ENCODE data around the gene CYRIA.

The CYRIA gene

DNA sequence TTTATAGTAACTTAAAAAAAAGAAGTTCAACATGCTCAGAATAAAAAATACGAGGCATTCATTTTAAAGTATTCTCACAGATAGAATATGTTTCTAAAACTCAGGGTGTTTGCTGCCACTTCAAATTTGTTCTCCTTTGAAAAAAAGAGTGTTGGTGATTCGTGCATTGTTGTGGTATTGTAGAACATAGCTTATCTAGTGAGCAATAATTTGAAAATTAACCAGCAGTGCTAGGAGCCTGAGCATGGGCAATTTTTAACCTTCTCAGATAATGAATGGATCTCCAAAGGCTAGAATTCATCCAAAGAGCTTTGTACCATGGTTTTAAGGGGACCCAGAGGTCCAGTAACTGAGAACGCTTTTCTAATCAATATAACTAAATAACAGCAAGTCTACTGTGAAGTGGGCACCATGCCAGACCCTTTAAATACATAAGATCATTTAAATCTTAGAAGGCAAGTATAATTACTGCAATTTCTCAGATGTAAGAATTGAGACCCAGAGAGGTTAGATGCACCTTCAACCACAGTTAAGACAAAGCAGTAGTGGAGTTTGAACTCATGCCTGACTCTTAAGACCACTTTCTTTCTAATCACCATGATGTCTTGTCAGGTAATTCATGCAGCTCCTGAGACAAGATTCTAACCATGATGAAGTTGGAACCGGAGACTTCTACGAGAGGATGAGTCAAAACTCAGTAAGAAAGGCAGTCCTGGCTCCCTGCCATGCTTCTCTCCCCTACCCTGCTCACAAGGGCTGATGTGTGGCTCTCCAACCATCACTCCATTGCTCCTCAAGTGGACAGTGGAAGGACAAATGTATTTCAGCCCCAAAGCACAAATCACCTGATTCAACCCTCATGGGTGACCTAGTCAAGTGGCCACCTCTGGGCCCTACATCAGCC, 3.4 kb downstream of the CYRIA start:
- no peak for TF ChIP-seq ZNF274 (IDR thresholded peaks at IDR 0.05; ENCODE audit: low read depth, low read length)
- H3K4me3 ChIP-seq (ENCODE audit: low read length) = no peak overlapping the region

DNA sequence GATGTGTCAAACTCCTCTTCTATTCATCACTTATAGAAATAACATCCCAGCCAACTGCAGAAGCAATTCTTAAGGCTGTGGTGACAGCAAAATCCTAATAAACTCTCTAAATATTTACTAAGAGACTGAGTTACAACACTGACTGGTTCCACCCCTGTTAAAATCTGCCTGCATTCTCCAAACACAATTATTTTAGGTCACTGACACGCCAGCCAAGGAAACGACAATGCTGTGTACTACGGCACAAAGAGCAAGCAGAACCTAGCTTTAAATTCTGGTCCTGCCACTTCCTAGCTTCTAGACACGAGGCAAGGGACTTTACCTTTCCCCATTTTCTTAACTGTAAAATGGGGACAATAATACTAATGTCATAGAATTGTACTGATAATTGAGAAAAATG, 4.1 kb downstream of the CYRIA start:
- no peak for TF ChIP-seq ZNF274 (IDR thresholded peaks at IDR 0.05; ENCODE audit: low read depth, low read length)
- no peak overlapping the region for H3K4me3 ChIP-seq (ENCODE audit: low read length)

DNA sequence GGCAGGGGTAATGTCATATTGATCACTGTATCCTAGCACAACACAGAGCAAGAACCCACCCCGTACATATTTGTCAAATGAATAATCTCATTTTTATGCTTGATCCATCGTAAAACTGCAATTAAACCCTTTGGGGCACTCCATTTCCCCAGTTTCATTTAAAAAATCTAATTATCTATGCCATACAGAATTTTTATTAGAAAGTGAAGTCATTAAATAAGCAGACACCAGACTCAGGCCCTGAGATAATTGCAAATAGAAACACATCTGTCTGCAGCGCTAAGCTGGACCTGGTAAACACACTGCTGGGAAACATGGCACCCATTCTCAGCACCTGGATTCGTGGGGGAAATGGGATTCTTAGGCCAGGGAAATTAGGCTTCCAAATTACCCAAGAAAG, 5.1 kb downstream of the CYRIA start:
- no peak overlapping the region for H3K4me3 ChIP-seq (ENCODE audit: low read length)
- no peak for TF ChIP-seq ZNF274 (IDR thresholded peaks at IDR 0.05; ENCODE audit: low read depth, low read length)

DNA sequence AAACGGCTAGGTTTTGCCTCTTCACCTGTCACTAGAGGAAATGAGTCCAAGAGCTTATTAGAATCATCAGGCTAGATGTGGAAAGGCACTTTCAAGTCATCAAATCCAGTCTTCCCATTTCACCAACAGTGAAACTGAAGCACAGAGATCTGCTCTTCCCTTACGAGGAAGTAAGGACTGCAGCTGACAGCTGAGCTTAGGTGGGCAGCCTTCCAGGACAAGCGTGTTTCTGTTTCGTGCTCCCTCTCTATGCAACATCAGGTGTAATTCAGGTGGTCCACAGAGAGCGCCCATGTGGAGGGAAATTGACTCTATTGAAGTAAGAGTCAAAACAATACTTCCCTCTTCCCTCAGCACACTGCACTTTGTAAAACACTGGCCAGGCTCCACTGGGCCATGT, 5.5 kb downstream of the CYRIA start:
- H3K4me3 ChIP-seq (ENCODE audit: low read length) = no peak overlapping the region
- TF ChIP-seq ZNF274 (IDR thresholded peaks at IDR 0.05; ENCODE audit: low read depth, low read length) = no peak

DNA sequence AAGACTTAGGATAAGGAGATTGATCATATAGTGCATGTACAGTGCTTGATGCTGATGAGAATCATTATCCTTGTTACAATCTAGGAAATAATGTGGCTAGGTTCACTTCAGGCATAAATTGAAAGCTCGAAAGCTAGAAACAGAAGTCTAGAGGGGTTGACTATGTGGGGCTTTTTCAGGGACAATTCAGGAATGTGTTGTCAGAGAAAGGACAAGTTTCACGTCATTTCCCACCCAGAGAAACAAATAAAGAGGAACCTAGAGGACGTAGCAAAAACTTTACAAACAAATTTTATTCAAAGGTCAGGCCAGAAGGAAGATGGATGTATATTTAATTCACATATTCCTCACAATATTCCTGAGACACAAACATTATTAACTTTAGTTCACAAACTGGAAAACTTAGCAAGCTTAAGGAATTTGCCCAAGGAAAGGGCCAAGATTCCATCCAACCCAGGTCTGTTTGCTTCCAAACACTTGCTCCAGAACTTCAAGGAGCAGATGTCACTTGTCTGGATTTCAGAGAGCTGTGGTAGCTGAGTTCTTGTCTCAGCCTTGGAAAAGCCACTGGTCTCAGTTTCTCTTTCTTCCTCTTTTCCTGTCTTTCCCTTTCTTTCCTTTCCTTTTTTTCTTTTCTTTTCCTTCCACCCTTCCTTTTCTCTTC, 7.4 kb downstream of the CYRIA start:
- H3K4me3 ChIP-seq (ENCODE audit: low read length) = no peak overlapping the region

DNA sequence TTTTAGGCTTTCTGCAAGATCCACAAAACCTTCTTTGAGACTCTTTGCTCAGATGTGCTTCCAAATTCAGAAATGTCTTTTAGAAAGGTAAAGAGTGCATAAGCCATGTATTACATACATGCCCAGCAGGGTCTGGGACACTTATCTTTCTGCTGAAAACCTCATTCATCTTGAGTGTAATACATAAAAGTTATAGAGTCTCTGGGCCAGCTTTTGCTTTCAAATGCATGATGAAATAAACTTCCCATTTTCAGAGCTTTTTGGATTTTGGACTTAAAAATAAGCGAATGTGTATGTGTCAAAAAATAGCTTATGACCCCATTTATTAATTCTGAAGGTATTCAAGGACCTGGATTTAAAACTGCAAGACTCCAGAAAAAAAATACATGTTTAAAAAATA, 8.0 kb downstream of the CYRIA start:
- no peak for TF ChIP-seq ZNF274 (IDR thresholded peaks at IDR 0.05; ENCODE audit: low read depth, low read length)
- H3K4me3 ChIP-seq (ENCODE audit: low read length) = no peak overlapping the region

More for the DNA sequence above, 7.4 kb downstream of the CYRIA start:
- TF ChIP-seq ZNF274 (IDR thresholded peaks at IDR 0.05; ENCODE audit: low read depth, low read length) = no peak

DNA sequence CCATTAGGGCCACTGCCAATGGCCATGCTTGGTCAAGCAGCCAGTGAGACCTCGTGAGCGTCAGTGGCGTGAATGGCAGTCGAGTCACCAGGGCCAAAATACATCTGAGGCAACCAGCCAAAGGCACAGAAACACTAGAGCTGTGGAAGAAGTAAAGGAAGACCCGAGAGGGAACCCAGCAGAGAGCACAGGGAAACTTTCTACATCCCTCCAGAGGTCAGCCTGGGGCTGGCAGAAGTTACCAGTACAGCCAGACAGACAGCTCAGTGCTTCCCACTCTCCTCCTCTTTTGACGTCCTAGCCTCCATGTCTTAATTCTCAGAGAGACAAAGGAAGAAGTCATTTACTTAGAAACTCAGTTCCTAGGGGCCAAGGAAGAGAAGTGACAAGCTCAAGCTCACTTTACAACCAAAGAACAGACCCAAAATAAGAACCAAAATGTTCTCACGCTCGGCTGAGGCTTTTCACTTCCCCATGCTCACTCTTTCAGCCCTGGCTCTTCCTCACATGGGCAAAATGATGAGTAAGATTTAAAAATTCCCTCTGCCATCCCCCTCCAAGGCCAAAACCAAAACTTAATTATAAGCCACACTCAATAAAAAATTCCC, 8.7 kb downstream of the CYRIA start:
- no peak overlapping the region; the same call in 1 of the 2 replicates for H3K4me3 ChIP-seq (ENCODE audit: low read length)
- TF ChIP-seq ZNF274 (IDR thresholded peaks at IDR 0.05; ENCODE audit: low read depth, low read length) = no peak

DNA sequence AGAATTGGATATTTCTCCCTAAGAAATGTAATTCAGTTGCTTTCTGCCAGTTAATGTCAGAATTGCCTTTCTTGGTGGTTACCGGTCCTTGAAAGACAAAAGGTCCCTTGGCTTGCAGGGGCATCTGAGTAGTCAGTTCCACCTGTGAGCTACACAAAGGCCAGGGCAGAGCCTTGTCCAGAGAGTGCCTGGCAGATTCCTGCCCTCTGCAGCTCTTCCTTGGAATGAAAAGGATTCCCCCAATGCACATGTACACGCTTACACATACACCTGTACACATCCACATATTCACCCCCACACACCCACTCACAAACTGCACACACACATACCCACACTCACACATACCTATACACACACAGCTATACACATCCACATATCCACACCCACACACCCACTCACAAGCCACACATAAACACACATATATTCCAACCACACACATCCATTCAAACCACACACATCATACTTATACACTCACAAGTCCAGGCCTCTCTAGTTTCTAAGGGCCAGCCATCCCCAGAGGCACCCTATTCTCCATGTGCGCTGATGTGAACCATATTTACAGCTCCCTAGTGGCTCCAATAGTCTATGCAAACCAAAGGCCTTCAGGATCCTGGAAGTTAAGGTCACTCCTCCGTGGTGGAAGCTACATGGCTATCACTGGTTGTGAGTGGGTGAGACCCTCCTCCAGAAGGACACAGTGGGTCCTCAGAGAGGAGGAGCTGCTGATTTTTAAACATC, 9.6 kb downstream of the CYRIA start:
- no peak overlapping the region for H3K4me3 ChIP-seq (ENCODE audit: low read length)
- TF ChIP-seq ZNF274 (IDR thresholded peaks at IDR 0.05; ENCODE audit: low read depth, low read length) = no peak

DNA sequence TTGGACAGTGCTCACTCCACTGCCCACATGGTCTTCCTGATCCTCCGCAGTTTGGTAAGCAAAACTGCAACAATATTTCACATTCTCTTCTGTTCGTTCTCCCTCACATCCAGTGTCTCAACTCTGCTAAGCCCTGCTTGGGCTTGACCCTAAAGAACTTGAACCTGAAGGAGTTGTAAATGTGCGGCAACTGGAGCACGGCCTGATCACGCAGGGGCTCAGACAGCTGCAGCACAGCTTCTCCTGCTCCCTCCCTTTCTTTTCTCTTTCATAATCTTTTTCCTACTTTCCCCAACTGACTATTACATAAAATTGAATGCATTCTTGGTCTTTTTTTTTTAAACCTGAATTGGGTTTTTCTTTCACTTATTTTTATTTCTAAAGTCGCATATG, 10.2 kb downstream of the CYRIA start:
- no peak overlapping the region for H3K4me3 ChIP-seq (ENCODE audit: low read length)
- TF ChIP-seq ZNF274 (IDR thresholded peaks at IDR 0.05; ENCODE audit: low read depth, low read length) = no peak

DNA sequence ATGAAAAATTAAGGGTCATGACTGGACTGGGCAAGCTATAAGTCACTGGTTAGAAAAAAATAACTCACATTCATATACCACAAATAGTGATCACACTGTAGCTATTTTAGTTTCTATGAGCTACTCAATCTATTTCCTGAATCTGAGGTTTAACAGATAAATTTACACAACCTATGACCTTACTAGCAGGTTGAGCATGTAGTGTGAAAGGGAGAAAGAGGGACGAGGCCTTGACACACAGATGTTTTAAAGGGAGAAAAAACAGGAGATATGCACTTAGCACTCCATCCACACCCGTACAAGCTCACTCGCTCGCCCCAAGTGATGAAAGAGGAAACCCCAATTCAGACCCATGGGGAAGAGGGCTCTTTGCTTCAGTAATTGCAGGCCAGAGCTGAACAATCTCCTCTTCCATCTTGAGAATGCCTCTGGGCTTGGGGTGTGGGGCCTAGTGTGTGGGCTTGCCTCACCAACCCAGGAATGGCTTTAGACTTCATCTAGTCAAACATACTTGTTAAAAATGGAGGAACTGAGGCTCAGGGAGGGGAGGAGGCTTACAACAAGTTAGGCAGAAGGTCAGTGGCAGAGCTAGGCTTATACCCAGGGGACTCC, 10.7 kb downstream of the CYRIA start:
- no peak for TF ChIP-seq ZNF274 (IDR thresholded peaks at IDR 0.05; ENCODE audit: low read depth, low read length)
- no peak overlapping the region for H3K4me3 ChIP-seq (ENCODE audit: low read length)

DNA sequence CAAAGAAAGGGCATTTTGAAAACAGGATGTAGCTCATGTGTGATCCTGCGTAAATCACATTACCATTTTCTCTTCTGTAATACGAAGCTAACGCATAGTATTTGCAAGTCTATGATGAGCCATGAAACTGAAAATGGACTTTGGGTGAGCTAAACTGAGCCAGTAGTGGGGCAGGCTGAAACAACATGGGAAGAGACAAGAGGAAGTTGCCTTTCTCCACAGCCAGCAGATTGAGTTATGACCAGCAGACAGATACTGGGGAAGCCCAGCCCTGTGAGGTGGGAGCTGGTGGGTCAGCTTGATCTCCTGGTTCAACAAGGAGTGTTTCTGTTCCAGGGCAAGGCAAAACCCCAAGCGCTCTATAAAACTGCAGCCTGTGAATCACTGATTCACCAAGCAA, 11.8 kb downstream of the CYRIA start:
- TF ChIP-seq ZNF274 (IDR thresholded peaks at IDR 0.05; ENCODE audit: low read depth, low read length) = no peak
- no peak overlapping the region for H3K4me3 ChIP-seq (ENCODE audit: low read length)

DNA sequence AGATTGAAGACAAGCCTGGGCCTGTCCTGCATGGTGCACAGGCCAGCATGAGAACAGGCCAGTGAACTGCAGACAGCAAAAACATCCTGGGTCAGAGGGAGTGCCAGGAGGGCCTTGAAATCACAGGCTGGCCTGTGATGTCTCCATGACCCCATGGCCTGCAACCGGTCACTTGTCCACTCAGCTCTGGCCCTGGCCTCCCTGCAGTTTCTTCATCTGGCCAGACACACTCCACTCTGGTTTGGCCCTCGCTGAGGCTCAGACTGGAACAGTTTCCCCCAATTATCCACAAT, 12.6 kb downstream of the CYRIA start:
- H3K4me3 ChIP-seq (ENCODE audit: low read length) = no peak overlapping the region
- TF ChIP-seq ZNF274 (IDR thresholded peaks at IDR 0.05; ENCODE audit: low read depth, low read length) = no peak

DNA sequence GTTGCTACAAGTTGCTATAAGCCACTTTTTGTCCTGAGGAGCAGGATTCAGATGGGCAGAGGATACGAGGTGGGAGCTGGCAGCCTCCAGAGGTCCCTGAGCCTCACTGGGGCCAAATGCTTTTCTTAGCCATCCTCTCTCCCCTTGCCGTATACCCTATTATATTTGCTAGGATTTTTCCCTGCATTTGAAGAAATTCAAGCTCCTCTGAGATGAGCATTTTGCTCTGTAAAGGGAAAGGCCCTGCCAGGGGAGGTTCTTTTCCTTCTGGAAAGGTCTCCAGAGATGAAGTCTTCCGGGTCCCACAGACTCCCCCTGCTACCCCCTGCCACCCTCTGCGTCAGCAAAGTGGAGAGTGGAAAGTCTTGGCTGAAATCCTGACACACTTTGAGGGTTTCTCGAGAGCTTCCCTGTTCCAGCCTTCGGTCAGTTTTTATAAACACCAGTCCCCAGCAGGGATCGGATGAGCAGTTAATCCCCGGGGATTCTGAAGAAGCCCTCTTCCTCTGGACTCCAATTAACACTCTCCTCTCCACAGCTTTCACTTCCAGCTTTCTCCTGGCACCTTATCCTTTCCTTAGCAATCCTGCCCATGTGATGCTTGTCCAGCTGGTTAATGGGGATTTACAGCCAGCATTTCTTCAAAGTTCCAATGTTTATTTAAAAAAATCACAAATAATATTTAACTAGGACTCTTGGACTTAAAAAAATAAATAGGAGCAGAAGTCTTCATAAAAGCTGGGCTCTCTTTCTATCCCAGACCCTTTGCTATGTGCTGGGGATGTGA, 13.1 kb downstream of the CYRIA start:
- no peak for TF ChIP-seq ZNF274 (IDR thresholded peaks at IDR 0.05; ENCODE audit: low read depth, low read length)
- H3K4me3 ChIP-seq (ENCODE audit: low read length) = no peak overlapping the region

All from GM08714 (cell line).